ENCODE results near the gene MYLK.

MYLK gene

GRCh38 chr3:123876858-123877257, 7.3 kb downstream of the MYLK start:
- DNase-seq (ENCODE audit: extremely low read depth in 1 of 2, low read depth in 1 of 2) = no peak

- no peak for DNase-seq (ENCODE audit: extremely low read depth in 1 of 2, low read depth in 1 of 2)
Observed at GRCh38 chr3:123872621-123873020, 11.5 kb downstream of the MYLK start.

GRCh38 chr3:123871946-123872345, 12.2 kb downstream of the MYLK start:
- no peak for DNase-seq (ENCODE audit: extremely low read depth in 1 of 2, low read depth in 1 of 2)

GRCh38 chr3:123870033-123870432, 14.1 kb downstream of the MYLK start:
- no peak for DNase-seq (ENCODE audit: extremely low read depth in 1 of 2, low read depth in 1 of 2)

GRCh38 chr3:123869165-123869564, 15.0 kb downstream of the MYLK start:
- DNase-seq (ENCODE audit: extremely low read depth in 1 of 2, low read depth in 1 of 2) = no peak

GRCh38 chr3:123864706-123865105, 19.4 kb downstream of the MYLK start:
- no peak for DNase-seq (ENCODE audit: extremely low read depth in 1 of 2, low read depth in 1 of 2)

- DNase-seq (ENCODE audit: extremely low read depth in 1 of 2, low read depth in 1 of 2) = no peak
Observed at GRCh38 chr3:123862152-123862551, 22.0 kb downstream of the MYLK start.

- no peak for DNase-seq (ENCODE audit: extremely low read depth in 1 of 2, low read depth in 1 of 2)
Observed at GRCh38 chr3:123861081-123861836, 22.9 kb downstream of the MYLK start.

- no peak for DNase-seq (ENCODE audit: extremely low read depth in 1 of 2, low read depth in 1 of 2)
Observed at GRCh38 chr3:123859177-123859576, 25.0 kb downstream of the MYLK start.

- no peak for DNase-seq (ENCODE audit: extremely low read depth in 1 of 2, low read depth in 1 of 2)
Observed at GRCh38 chr3:123854905-123855304, 29.2 kb downstream of the MYLK start.

GRCh38 chr3:123853686-123854372, 30.3 kb downstream of the MYLK start:
- DNase-seq (ENCODE audit: extremely low read depth in 1 of 2, low read depth in 1 of 2) = no peak

GRCh38 chr3:123847209-123847608, 36.9 kb downstream of the MYLK start:
- no peak for DNase-seq (ENCODE audit: extremely low read depth in 1 of 2, low read depth in 1 of 2)

- no peak for DNase-seq (ENCODE audit: extremely low read depth in 1 of 2, low read depth in 1 of 2)
Observed at GRCh38 chr3:123843668-123844067, 40.5 kb downstream of the MYLK start.

- no peak for DNase-seq (ENCODE audit: extremely low read depth in 1 of 2, low read depth in 1 of 2)
Observed at GRCh38 chr3:123842711-123843110, 41.4 kb downstream of the MYLK start.

- DNase-seq (ENCODE audit: extremely low read depth in 1 of 2, low read depth in 1 of 2) = no peak
Observed at GRCh38 chr3:123841476-123842238, 42.5 kb downstream of the MYLK start.

- no peak for DNase-seq (ENCODE audit: extremely low read depth in 1 of 2, low read depth in 1 of 2)
Observed at GRCh38 chr3:123840961-123841360, 43.2 kb downstream of the MYLK start.

GRCh38 chr3:123837858-123838257, 46.3 kb downstream of the MYLK start:
- DNase-seq (ENCODE audit: extremely low read depth in 1 of 2, low read depth in 1 of 2) = no peak

GRCh38 chr3:123834631-123835030, 49.5 kb downstream of the MYLK start:
- DNase-seq (ENCODE audit: extremely low read depth in 1 of 2, low read depth in 1 of 2) = no peak

- no peak for DNase-seq (ENCODE audit: extremely low read depth in 1 of 2, low read depth in 1 of 2)
Observed at GRCh38 chr3:123833398-123833785, 50.7 kb downstream of the MYLK start.

- no peak for DNase-seq (ENCODE audit: extremely low read depth in 1 of 2, low read depth in 1 of 2)
Observed at GRCh38 chr3:123832692-123833397, 51.3 kb downstream of the MYLK start.

GRCh38 chr3:123831420-123831819, 52.7 kb downstream of the MYLK start:
- no peak for DNase-seq (ENCODE audit: extremely low read depth in 1 of 2, low read depth in 1 of 2)

Data from activated CD8-positive, alpha-beta memory T cell treated with anti-CD3 and anti-CD28 coated beads for 1 hour (primary cell).